WERI-Rb-1 (cell line): Measurements from ENCODE around the gene CTSA.

ENCODE experiments used
- DNase-seq: peaks from one replicate; pipeline ENCODE4 v3.0.0-alpha.2; 2020
- H3K27ac ChIP-seq: fragments of 250-450 bp; sonication (Bioruptor Pico); 2 replicates; pipeline ENCODE4 v1.5.1; 2020; ENCODE audit warnings: mild to moderate bottlenecking, moderate library complexity
- H3K27me3 ChIP-seq: fragments of 250-450 bp; sonication (Bioruptor Pico); 2 replicates; pipeline ENCODE4 v1.5.1; 2021; ENCODE audit warnings: mild to moderate bottlenecking, low read depth, moderate library complexity; ENCODE audit not compliant: insufficient read depth, severe bottlenecking
- H3K36me3 ChIP-seq: fragments of 250-450 bp; sonication (Bioruptor Pico); 2 replicates; pipeline ENCODE4 v1.5.1; 2020; ENCODE audit warnings: mild to moderate bottlenecking, moderate library complexity
- H3K4me3 ChIP-seq: 2 replicates; pipeline ENCODE4 v1.5.1; 2011; ENCODE audit warnings: low read depth, mild to moderate bottlenecking, control low read depth, low read length
- H3K9me3 ChIP-seq: fragments of 250-450 bp; sonication (Bioruptor Pico); 2 replicates; pipeline ENCODE4 v1.5.1; 2021; ENCODE audit warnings: mild to moderate bottlenecking, moderate library complexity; ENCODE audit not compliant: severe bottlenecking
- TF ChIP-seq, protein P1 (sequence below): IDR thresholded peaks from 2 replicates; pipeline ENCODE4 v1.5.1; 2011; ENCODE audit warnings: low read depth, mild to moderate bottlenecking, control low read depth, inconsistent platforms, low read length

The CTSA gene

DNA sequence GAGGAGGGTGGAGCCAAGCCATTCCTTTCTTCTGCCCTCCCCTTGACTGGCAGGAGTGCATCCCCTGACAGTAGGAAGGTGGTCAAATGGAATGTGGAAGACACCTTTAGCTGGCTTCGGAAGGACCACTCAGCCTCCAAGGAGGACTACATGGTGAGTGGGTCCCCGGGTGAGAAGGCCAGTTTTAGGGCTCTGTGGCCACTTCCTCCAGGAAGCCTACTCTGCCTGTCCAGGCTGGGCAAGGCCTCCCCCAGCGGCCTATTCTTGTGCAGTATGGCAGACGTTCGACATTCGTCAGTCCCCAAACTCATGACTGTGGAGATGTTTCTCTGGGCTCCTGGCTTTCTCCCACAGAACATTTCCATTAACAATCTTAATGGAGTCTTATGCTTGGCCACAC, 52.5 kb downstream of the CTSA start:
- Histone ChIP-seq H3K9me3 (no peaks in the 10 kb centered on the region), H3K4me3 (no peak overlapping the region), H3K27ac (no peak overlapping the region), H3K27me3 (no peaks in the 10 kb centered on the region), H3K36me3 (peaks cover 93% of the 10 kb centered on the region)
- no peak for DNase-seq
- TF ChIP-seq, protein P1, sequence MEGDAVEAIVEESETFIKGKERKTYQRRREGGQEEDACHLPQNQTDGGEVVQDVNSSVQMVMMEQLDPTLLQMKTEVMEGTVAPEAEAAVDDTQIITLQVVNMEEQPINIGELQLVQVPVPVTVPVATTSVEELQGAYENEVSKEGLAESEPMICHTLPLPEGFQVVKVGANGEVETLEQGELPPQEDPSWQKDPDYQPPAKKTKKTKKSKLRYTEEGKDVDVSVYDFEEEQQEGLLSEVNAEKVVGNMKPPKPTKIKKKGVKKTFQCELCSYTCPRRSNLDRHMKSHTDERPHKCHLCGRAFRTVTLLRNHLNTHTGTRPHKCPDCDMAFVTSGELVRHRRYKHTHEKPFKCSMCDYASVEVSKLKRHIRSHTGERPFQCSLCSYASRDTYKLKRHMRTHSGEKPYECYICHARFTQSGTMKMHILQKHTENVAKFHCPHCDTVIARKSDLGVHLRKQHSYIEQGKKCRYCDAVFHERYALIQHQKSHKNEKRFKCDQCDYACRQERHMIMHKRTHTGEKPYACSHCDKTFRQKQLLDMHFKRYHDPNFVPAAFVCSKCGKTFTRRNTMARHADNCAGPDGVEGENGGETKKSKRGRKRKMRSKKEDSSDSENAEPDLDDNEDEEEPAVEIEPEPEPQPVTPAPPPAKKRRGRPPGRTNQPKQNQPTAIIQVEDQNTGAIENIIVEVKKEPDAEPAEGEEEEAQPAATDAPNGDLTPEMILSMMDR, result no peak

DNA sequence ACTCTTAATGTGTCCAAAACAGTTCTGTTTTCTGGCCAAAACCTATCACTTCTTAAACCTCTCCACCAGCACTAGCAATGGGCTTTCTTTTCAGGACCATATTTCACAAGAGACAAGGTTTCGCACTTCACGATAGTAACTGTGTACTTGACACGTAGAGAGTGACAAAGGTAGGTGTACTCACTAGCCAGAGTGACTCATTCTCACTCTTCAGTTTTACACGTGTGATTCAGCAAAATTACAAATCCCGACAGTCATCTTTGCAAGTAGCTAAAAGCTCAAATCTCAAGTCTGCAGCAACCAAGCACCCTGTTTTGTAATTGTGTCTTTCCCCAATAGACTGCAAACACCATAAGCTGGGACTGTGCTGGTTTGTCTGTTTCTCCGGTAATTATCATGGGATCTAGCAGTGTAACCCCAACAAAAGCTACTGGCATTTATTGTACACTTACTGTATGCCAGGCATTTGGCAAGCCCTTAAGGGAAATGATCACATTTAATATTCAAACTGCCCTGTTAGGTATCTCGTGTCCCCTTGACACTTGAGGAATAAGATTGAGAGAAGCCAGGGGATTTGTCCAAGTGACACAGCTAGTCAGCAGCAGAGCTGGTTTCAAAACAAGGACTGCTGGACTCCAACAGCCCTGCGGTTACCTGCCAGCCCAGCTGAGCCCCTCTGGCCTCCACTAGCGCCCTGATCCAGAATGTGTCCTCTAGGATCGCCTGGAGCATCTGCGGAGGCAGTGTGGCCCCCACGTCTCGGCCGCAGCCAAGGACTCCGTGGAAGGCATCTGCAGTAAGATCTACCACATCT, 53.2 kb downstream of the CTSA start:
- no peak overlapping the region for H3K4me3 ChIP-seq
- no peaks in the 10 kb centered on the region for H3K27me3 ChIP-seq
- no peak for DNase-seq
- no peak overlapping the region for H3K27ac ChIP-seq
- peaks cover 93% of the 10 kb centered on the region for H3K36me3 ChIP-seq
- TF ChIP-seq, protein P1, result no peak
- H3K9me3 ChIP-seq, result no peaks in the 10 kb centered on the region

DNA sequence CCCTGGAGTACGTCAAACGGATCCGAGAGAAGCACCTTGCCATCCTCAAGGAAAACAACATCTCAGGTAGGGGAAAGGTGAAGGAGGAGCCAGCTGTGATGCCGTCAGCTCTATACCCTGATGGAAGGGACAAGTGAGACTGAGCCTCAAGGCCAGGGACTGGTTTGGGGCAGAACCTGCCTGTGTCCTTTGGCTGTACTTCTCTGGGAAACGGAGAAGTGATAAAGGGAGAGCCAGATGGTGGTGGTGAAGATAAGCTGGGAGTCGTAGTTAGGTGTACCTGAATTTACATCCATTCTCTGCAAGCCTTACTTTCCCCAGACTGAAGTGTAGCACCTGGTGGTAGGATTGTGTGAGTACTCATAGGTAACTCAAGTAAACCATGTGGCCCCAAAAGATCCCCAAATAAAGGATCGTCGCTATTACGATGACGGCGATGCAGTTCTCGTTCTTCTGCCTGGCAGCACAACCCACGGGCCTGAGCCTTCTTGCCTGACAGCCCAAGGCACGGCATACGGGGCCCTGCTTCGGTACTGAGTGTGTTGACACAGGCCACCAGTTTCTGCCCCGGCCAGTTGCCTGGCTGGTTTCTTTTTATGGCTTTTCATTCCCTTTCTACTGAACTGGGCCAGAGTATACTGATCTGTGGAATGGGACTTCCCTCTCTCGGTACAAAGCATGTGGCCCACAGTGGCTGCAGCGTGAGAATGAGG, 54.0 kb downstream of the CTSA start:
- TF ChIP-seq, protein P1, result no peak
- H3K9me3 ChIP-seq, result no peaks in the 10 kb centered on the region
- H3K36me3 ChIP-seq, result peaks cover 91% of the 10 kb centered on the region
- no peak overlapping the region for H3K4me3 ChIP-seq
- no peak for DNase-seq
- no peak overlapping the region for H3K27ac ChIP-seq
- H3K27me3 ChIP-seq, result no peaks in the 10 kb centered on the region

DNA sequence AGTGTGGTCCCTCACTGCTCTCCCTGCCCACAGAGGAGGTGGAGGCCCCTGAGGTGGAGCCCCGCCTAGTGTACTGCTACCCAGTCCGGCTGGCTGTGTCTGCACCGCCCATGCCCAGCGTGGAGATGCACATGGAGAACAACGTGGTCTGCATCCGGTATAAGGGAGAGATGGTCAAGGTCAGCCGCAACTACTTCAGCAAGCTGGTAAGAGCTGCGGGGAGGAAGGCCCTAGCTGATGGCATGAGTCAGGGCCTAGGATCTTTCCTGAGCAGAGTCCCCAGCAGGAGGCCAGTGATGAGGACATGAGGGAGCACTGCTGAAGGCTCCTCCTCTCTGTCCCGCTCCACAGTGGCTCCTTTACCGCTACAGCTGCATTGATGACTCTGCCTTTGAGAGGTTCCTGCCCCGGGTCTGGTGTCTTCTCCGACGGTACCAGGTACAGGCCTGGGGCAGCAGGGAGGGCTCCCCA, 54.6 kb downstream of the CTSA start:
- DNase-seq, result no peak
- Histone ChIP-seq H3K27me3 (no peaks in the 10 kb centered on the region), H3K27ac (no peak overlapping the region), H3K36me3 (peaks cover 89% of the 10 kb centered on the region), H3K4me3 (no peak overlapping the region), H3K9me3 (no peaks in the 10 kb centered on the region)
- TF ChIP-seq, protein P1, result no peak

DNA sequence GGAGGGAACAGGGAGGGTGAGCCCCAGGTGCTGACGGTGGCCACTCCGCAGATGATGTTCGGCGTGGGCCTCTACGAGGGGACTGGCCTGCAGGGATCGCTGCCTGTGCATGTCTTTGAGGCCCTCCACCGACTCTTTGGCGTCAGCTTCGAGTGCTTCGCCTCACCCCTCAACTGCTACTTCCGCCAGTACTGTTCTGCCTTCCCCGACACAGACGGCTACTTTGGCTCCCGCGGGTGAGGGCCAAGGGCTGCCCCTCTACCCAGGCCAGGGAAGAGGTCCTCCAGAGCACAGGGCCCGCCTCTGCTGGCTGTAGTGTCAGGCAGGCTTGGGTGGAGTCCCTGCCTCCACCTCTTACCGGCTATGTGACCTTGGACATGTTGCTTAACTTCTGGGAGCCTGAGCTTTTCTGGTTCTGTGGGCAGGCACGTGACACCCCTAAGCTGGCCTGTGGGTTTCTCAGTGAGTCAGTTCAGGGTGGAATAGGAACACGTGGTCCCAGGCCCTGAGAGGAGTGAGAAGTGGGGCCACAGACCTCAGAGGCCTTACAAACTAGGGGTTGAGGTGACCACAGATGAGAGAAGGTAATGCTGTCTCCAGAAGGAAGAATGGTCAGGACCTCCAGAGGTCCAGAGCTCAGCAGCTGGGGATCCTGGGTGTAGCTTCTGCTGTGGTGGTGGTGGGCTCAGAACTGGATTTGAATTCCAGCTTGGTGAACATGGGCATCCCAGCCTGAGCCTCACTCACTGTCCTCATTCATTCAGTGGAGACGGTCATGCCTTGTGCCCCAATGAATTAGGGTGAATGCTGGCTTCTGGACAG, 55.2 kb downstream of the CTSA start:
- no peak for DNase-seq
- Histone ChIP-seq H3K4me3 (no peak overlapping the region), H3K36me3 (peaks cover 88% of the 10 kb centered on the region), H3K27me3 (no peaks in the 10 kb centered on the region), H3K9me3 (no peaks in the 10 kb centered on the region), H3K27ac (no peak overlapping the region)
- TF ChIP-seq, protein P1, result no peak
